Effector CD4-positive, alpha-beta T cell (primary cell): ENCODE results near the gene MC5R.

Experiments
- DNase-seq: peaks from one replicate; pipeline ENCODE4 v3.0.0-alpha.2; 2020
- total RNA-seq: gene quantifications from one replicate; lab custom pipeline; 2026; lab: John Stamatoyannopoulos, UW

The MC5R gene
- 0.56 reads per million for total RNA-seq

GRCh38 chr18:13823707-13824395 lies at the start of gene MC5R:
Gene MC5R (plus strand): TSS chr18:13824149. CDS start chr18:13825766, 1,617 bp downstream.
- peak; percentile 56 for DNase-seq

GRCh38 chr18:13775058-13775457 lies 48.9 kb upstream of the MC5R start:
- DNase-seq, result no peak

- DNase-seq, result no peak
These were observed 32.8 kb upstream of the MC5R start for GRCh38 chr18:13791181-13791580.

GRCh38 chr18:13793819-13794218 lies 30.1 kb upstream of the MC5R start:
- DNase-seq, result no peak

GRCh38 chr18:13796515-13796914 lies 27.4 kb upstream of the MC5R start:
- DNase-seq, result no peak

GRCh38 chr18:13797157-13797611 lies 26.8 kb upstream of the MC5R start:
- no peak for DNase-seq

GRCh38 chr18:13799396-13799795 lies 24.6 kb upstream of the MC5R start:
- DNase-seq, result no peak

GRCh38 chr18:13800505-13801259 lies 23.3 kb upstream of the MC5R start:
- DNase-seq, result peak; percentile 11

GRCh38 chr18:13801260-13801601 lies 22.7 kb upstream of the MC5R start:
- DNase-seq, result no peak

- no peak for DNase-seq
These were observed 19.6 kb upstream of the MC5R start for GRCh38 chr18:13804305-13804704.

- DNase-seq, result no peak
These were observed 15.5 kb upstream of the MC5R start for GRCh38 chr18:13808294-13809042.

- no peak for DNase-seq
These were observed 14.9 kb upstream of the MC5R start for GRCh38 chr18:13809043-13809430.

GRCh38 chr18:13809531-13810255 lies 14.3 kb upstream of the MC5R start:
- no peak for DNase-seq

GRCh38 chr18:13810950-13811485 lies 12.9 kb upstream of the MC5R start:
- no peak for DNase-seq

GRCh38 chr18:13811993-13812392 lies 12.0 kb upstream of the MC5R start:
- no peak for DNase-seq

- DNase-seq, result peak; percentile 34
These were observed 10.6 kb upstream of the MC5R start for GRCh38 chr18:13813271-13813849.

- DNase-seq, result no peak
These were observed 2.3 kb downstream of the MC5R start for GRCh38 chr18:13826209-13826608.

GRCh38 chr18:13831864-13832508 lies 8.0 kb downstream of the MC5R start:
- no peak for DNase-seq

- no peak for DNase-seq
These were observed 10.6 kb downstream of the MC5R start for GRCh38 chr18:13834496-13835015.

GRCh38 chr18:13835202-13835601 lies 11.3 kb downstream of the MC5R start:
- no peak for DNase-seq

- DNase-seq, result no peak
These were observed 12.6 kb downstream of the MC5R start for GRCh38 chr18:13836559-13836958.
